Middle frontal gyrus (tissue), 1 donor: ENCODE results near the gene IL4R.

ENCODE experiments used
- DNase-seq: peaks from one replicate; pipeline ENCODE4 v3.0.0-alpha.2; 2015; ENCODE audit warnings: low spot score; ENCODE audit errors: extremely low spot score

The IL4R gene

GRCh38 chr16:27314161-27314723, 468 bp downstream of the IL4R start:
- DNase-seq: no peak

- DNase-seq: no peak
These were observed 1.2 kb downstream of the IL4R start for GRCh38 chr16:27314986-27315332.

- no peak for DNase-seq
These were observed 1.7 kb downstream of the IL4R start for GRCh38 chr16:27315333-27316037.

- DNase-seq: no peak
These were observed 2.4 kb downstream of the IL4R start for GRCh38 chr16:27316038-27316680.

GRCh38 chr16:27317320-27317719, 3.5 kb downstream of the IL4R start:
- DNase-seq: no peak

- DNase-seq: no peak
These were observed 4.1 kb downstream of the IL4R start for GRCh38 chr16:27317738-27318391.

- no peak for DNase-seq
These were observed 4.8 kb downstream of the IL4R start for GRCh38 chr16:27318392-27319256.

GRCh38 chr16:27319257-27319965, 5.6 kb downstream of the IL4R start:
- no peak for DNase-seq

- no peak for DNase-seq
These were observed 6.7 kb downstream of the IL4R start for GRCh38 chr16:27320261-27321012.

GRCh38 chr16:27321013-27321915, 7.5 kb downstream of the IL4R start:
- no peak for DNase-seq

GRCh38 chr16:27322858-27323780, 9.3 kb downstream of the IL4R start:
- no peak for DNase-seq

GRCh38 chr16:27323781-27324561, 10.2 kb downstream of the IL4R start:
- no peak for DNase-seq

- no peak for DNase-seq
These were observed 11.1 kb downstream of the IL4R start for GRCh38 chr16:27324851-27325301.

GRCh38 chr16:27325736-27326135, 12.0 kb downstream of the IL4R start:
- no peak for DNase-seq

- no peak for DNase-seq
These were observed 12.5 kb downstream of the IL4R start for GRCh38 chr16:27326251-27326650.

- DNase-seq: no peak
These were observed 13.2 kb downstream of the IL4R start for GRCh38 chr16:27326738-27327585.
